ENCODE data around the gene HELB. TPM values are rescaled to one million over a fixed set of nuclear protein-coding genes. Genes with fewer than 3 reads are reported as not detected.

HELB gene
- total and polyA plus RNA-seq, 2 donors (not counting 3 experiments of a cell fraction or from before 2014, with no cell fraction given): 0.75 to 4.0 TPM

DNA sequence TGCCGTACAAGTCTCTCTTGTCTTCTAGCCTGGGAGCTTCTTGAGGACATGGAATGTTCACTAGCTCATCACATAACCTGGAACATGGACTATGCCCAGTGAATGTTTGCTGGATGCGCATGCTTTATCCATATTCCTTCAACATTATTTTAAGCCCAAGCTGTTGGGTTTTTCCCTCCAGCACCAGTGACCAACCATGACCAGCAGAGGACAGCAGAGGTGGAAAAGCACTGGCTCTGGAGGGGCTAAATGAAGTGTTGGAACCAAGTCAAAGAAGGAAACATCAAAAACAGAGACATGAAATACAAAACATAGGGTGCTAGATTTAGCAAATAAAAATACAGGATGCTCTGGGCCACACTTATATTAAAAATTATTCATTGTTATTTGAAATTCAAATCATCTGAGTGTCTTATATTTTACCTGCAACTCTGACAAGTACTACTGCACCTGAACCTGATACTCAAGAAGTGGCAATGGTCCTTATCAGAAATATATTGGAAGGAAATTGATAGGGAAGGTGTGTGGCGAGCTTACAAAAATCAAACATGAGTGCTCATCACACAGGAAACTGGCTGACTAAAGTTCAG, 23.1 kb upstream of the HELB start:
- BruUV-seq (replicated peaks): no TSS peak
- no peaks in the 10 kb centered on the region for H3K79me2 ChIP-seq (ENCODE audit: control insufficient read depth, insufficient read depth, low read length)
- no peak overlapping the region for H3K27ac ChIP-seq (ENCODE audit: insufficient read depth, low read depth, low read length)
- no peak overlapping the region for H3K9ac ChIP-seq (replicated peaks; ENCODE audit: extremely low read depth, insufficient read depth, low read length)
- DNase-seq (ENCODE audit: low read depth, low spot score): peak; percentile 48
- no peak for FAIRE-seq
- H3K4me3 ChIP-seq (replicated peaks in 1 of 3; ENCODE audit: insufficient read depth in 1 of 3, low read depth in 1 of 3, low read length in 3 of 3): no peak overlapping the region
- no peak overlapping the region for H3K4me2 ChIP-seq (ENCODE audit: insufficient read depth, low read length)
- TF ChIP-seq JUN (IDR thresholded peaks at IDR 0.05; ENCODE audit: borderline replicate concordance, insufficient read depth, insufficient read length, low read depth): no peak
- TF ChIP-seq, protein P1, sequence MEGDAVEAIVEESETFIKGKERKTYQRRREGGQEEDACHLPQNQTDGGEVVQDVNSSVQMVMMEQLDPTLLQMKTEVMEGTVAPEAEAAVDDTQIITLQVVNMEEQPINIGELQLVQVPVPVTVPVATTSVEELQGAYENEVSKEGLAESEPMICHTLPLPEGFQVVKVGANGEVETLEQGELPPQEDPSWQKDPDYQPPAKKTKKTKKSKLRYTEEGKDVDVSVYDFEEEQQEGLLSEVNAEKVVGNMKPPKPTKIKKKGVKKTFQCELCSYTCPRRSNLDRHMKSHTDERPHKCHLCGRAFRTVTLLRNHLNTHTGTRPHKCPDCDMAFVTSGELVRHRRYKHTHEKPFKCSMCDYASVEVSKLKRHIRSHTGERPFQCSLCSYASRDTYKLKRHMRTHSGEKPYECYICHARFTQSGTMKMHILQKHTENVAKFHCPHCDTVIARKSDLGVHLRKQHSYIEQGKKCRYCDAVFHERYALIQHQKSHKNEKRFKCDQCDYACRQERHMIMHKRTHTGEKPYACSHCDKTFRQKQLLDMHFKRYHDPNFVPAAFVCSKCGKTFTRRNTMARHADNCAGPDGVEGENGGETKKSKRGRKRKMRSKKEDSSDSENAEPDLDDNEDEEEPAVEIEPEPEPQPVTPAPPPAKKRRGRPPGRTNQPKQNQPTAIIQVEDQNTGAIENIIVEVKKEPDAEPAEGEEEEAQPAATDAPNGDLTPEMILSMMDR (IDR thresholded peaks at IDR 0.05; ENCODE audit: extremely low read depth in 1 of 2, insufficient read depth in 1 of 2, low read depth in 1 of 2, low read length in 2 of 2): peak; percentile 63 to 69
- dilution Hi-C loops (cut with MboI; ENCODE audit: extremely low pct_ligation_motif_present, low sequenced_read_pairs) (no loop called here), intact Hi-C loops (cut with micrococcal nuclease) (loop anchor here (1.0 to 10.0 kb wide), 5 partner anchors 130 to 583 kb away; no protein-coding TSS in a partner anchor)
- no peaks in the 10 kb centered on the region for H3K9me1 ChIP-seq (replicated peaks; ENCODE audit: control insufficient read depth, extremely low read depth, insufficient read depth, low read length)
- no peaks in the 10 kb centered on the region for H3K27me3 ChIP-seq (ENCODE audit: control insufficient read depth in 2 of 2, insufficient read depth in 2 of 2, low read length in 2 of 2)
- H3K4me1 ChIP-seq (ENCODE audit: control insufficient read depth, extremely low read depth, insufficient read depth, low read length): peaks cover 2% of the 10 kb centered on the region
- no peaks in the 10 kb centered on the region for H4K20me1 ChIP-seq (replicated peaks; ENCODE audit: control insufficient read depth, extremely low read depth, insufficient read depth, low read length)
- H2AFZ ChIP-seq (ENCODE audit: low read depth, low read length): peak overlapping the region; percentile 14
- POLR2A ChIA-PET: no interaction called here
- no peaks in the 10 kb centered on the region for H3K36me3 ChIP-seq (ENCODE audit: control insufficient read depth in 2 of 2, extremely low read depth in 1 of 2, insufficient read depth in 2 of 2, low read length in 2 of 2)
- CTCF ChIA-PET: interaction anchor here (0.8 to 2.6 kb wide), 13 partner anchors 9 to 582 kb away, joined by 3 to 33 read pairs (median 11); partner anchors contain the start of gene HELB
- H3K9me3 ChIP-seq (replicated peaks; ENCODE audit: control insufficient read depth, insufficient read depth, low read length): no peaks in the 10 kb centered on the region

- CTCF ChIA-PET: no interaction called here
- H3K36me3 ChIP-seq (ENCODE audit: control insufficient read depth in 2 of 2, extremely low read depth in 1 of 2, insufficient read depth in 2 of 2, low read length in 2 of 2): no peaks in the 10 kb centered on the region
- no peak for FAIRE-seq
- no peak overlapping the region for H2AFZ ChIP-seq (ENCODE audit: low read depth, low read length)
- H3K4me2 ChIP-seq (ENCODE audit: insufficient read depth, low read length): no peak overlapping the region
- DNase-seq (ENCODE audit: low read depth, low spot score): no peak
- no peaks in the 10 kb centered on the region for H3K9me1 ChIP-seq (replicated peaks; ENCODE audit: control insufficient read depth, extremely low read depth, insufficient read depth, low read length)
- intact Hi-C loops (cut with micrococcal nuclease): no loop called here
- POLR2A ChIA-PET: no interaction called here
- peaks cover 2% of the 10 kb centered on the region for H3K4me1 ChIP-seq (ENCODE audit: control insufficient read depth, extremely low read depth, insufficient read depth, low read length)
- no peak for TF ChIP-seq FOS (IDR thresholded peaks at IDR 0.05; ENCODE audit: borderline replicate concordance, insufficient read depth, low read length)
- TF ChIP-seq JUN (IDR thresholded peaks at IDR 0.05; ENCODE audit: borderline replicate concordance, insufficient read depth, insufficient read length, low read depth): no peak
- TF ChIP-seq POLR2AphosphoS5 (IDR thresholded peaks at IDR 0.05; ENCODE audit: insufficient read depth, low read depth, low read length): no peak
- no peak for TF ChIP-seq MYC (IDR thresholded peaks at IDR 0.05; ENCODE audit: low read depth, low read length)
- TF ChIP-seq MAX (IDR thresholded peaks at IDR 0.05; ENCODE audit: insufficient read depth, insufficient read length): no peak
- TF ChIP-seq GATA2 (IDR thresholded peaks at IDR 0.05; ENCODE audit: insufficient read depth, insufficient read length, low read depth, low read length): no peak
- no peak for TF ChIP-seq POLR2A (IDR thresholded peaks at IDR 0.05; ENCODE audit: low read depth, low read length)
- TF ChIP-seq, protein P1 (IDR thresholded peaks at IDR 0.05; ENCODE audit: extremely low read depth in 1 of 2, insufficient read depth in 1 of 2, low read depth in 1 of 2, low read length in 2 of 2): no peak
- no peak for TF ChIP-seq EZH2 (IDR thresholded peaks at IDR 0.05; ENCODE audit: borderline replicate concordance, low read depth, low read length, severe bottlenecking)
- H3K9ac ChIP-seq (replicated peaks; ENCODE audit: extremely low read depth, insufficient read depth, low read length): no peak overlapping the region
- no peak overlapping the region for H3K27ac ChIP-seq (ENCODE audit: insufficient read depth, low read depth, low read length)
- no TSS peak for BruUV-seq (replicated peaks)
- dilution Hi-C loops (cut with MboI; ENCODE audit: extremely low pct_ligation_motif_present, low sequenced_read_pairs): no loop called here
- H3K9me3 ChIP-seq (replicated peaks; ENCODE audit: control insufficient read depth, insufficient read depth, low read length): no peaks in the 10 kb centered on the region
- H3K4me3 ChIP-seq (replicated peaks in 1 of 3; ENCODE audit: insufficient read depth in 1 of 3, low read depth in 1 of 3, low read length in 3 of 3): no peak overlapping the region
- H4K20me1 ChIP-seq (replicated peaks; ENCODE audit: control insufficient read depth, extremely low read depth, insufficient read depth, low read length): no peaks in the 10 kb centered on the region
- no peaks in the 10 kb centered on the region for H3K79me2 ChIP-seq (ENCODE audit: control insufficient read depth, insufficient read depth, low read length)
- H3K27me3 ChIP-seq (ENCODE audit: control insufficient read depth in 2 of 2, insufficient read depth in 2 of 2, low read length in 2 of 2): no peaks in the 10 kb centered on the region
Measured at GRCh38 chr12:66280561-66280960, 21.7 kb upstream of the HELB start.
